Measurements from ENCODE around the gene SETX. TPM values are rescaled to one million over a fixed set of nuclear protein-coding genes. Genes with fewer than 3 reads are reported as not detected.

Gene SETX
- total RNA-seq, 4 donors from 2014 or later, result 49.7 to 106 (median 63.0) TPM

GRCh38 chr9:132293145-132293721 is 61.6 kb downstream of the SETX start:
- H3K27me3 ChIP-seq, result no peaks in the 10 kb centered on the region
- DNase-seq, result no peak
- H3K9me3 ChIP-seq, result no peaks in the 10 kb centered on the region
- H3K27ac ChIP-seq, result no peak overlapping the region
- H3K36me3 ChIP-seq, result peaks cover 0 to 72% (median 0%) of the 10 kb centered on the region in 3 donors
- no peak for TF ChIP-seq POLR2A (IDR thresholded peaks at IDR 0.05)
- TF ChIP-seq, protein P1, sequence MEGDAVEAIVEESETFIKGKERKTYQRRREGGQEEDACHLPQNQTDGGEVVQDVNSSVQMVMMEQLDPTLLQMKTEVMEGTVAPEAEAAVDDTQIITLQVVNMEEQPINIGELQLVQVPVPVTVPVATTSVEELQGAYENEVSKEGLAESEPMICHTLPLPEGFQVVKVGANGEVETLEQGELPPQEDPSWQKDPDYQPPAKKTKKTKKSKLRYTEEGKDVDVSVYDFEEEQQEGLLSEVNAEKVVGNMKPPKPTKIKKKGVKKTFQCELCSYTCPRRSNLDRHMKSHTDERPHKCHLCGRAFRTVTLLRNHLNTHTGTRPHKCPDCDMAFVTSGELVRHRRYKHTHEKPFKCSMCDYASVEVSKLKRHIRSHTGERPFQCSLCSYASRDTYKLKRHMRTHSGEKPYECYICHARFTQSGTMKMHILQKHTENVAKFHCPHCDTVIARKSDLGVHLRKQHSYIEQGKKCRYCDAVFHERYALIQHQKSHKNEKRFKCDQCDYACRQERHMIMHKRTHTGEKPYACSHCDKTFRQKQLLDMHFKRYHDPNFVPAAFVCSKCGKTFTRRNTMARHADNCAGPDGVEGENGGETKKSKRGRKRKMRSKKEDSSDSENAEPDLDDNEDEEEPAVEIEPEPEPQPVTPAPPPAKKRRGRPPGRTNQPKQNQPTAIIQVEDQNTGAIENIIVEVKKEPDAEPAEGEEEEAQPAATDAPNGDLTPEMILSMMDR (IDR thresholded peaks at IDR 0.05), result no peak
- H3K4me3 ChIP-seq, result no peak overlapping the region
- peaks cover 0 to 5% (median 0%) of the 10 kb centered on the region in 4 donors for H3K4me1 ChIP-seq

DNA sequence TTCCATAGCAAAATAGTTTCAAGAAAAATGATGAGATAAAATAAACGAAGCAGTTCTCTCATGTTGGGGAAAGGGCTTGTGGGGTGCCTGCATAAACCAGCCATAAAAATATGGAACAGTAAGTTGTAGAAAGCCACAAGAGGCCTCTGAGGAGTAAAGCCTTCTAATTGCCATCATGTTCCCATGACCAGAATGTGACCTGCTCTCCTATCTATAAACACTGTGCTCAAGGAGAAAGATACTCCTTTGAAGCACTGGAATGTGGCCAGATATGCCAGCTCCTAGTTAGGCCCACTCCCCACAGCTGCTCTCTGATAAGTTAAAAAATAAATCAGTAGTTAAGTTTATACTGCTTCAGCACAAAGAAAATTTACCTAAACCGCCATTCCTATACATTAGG is 65.8 kb downstream of the SETX start:
- peaks cover 0 to 71% (median 0%) of the 10 kb centered on the region in 3 donors for H3K36me3 ChIP-seq

GRCh38 chr9:132288361-132288760 is 66.4 kb downstream of the SETX start:
- Histone ChIP-seq H3K4me1 (peaks cover 0 to 5% (median 0%) of the 10 kb centered on the region in 4 donors), H3K27me3 (no peaks in the 10 kb centered on the region), H3K4me3 (no peak overlapping the region), H3K36me3 (peaks cover 0 to 72% (median 0%) of the 10 kb centered on the region in 3 donors), H3K9me3 (no peaks in the 10 kb centered on the region), H3K27ac (no peak overlapping the region)
- DNase-seq, result no peak
- TF ChIP-seq, protein P1 (IDR thresholded peaks at IDR 0.05), result no peak
- TF ChIP-seq POLR2A (IDR thresholded peaks at IDR 0.05), result no peak

More for the DNA sequence above, 65.8 kb downstream of the SETX start:
- H3K4me3 ChIP-seq, result no peak overlapping the region
- DNase-seq, result no peak
- no peaks in the 10 kb centered on the region for H3K27me3 ChIP-seq
- TF ChIP-seq POLR2A (IDR thresholded peaks at IDR 0.05), result no peak
- TF ChIP-seq, protein P1 (IDR thresholded peaks at IDR 0.05), result no peak
- H3K4me1 ChIP-seq, result peaks cover 0 to 5% (median 0%) of the 10 kb centered on the region in 4 donors
- H3K27ac ChIP-seq, result no peak overlapping the region
- H3K9me3 ChIP-seq, result no peaks in the 10 kb centered on the region

- H3K36me3 ChIP-seq, result peaks cover 0 to 79% (median 0%) of the 10 kb centered on the region in 3 donors
- DNase-seq, result no peak
Measured at GRCh38 chr9:132287256-132287760, 67.5 kb downstream of the SETX start.

GRCh38 chr9:132283863-132284262 is 70.9 kb downstream of the SETX start:
- no peak overlapping the region for H3K4me3 ChIP-seq
- H3K27me3 ChIP-seq, result no peaks in the 10 kb centered on the region
- H3K36me3 ChIP-seq, result peaks cover 0 to 97% (median 0%) of the 10 kb centered on the region in 3 donors
- no peak overlapping the region for H3K27ac ChIP-seq
- DNase-seq, result no peak
- H3K9me3 ChIP-seq, result no peaks in the 10 kb centered on the region
- H3K4me1 ChIP-seq, result peaks cover 0 to 5% (median 0%) of the 10 kb centered on the region in 4 donors
- TF ChIP-seq, protein P1 (IDR thresholded peaks at IDR 0.05), result no peak
- no peak for TF ChIP-seq POLR2A (IDR thresholded peaks at IDR 0.05)

More at GRCh38 chr9:132287256-132287760, 67.5 kb downstream of the SETX start:
- no peaks in the 10 kb centered on the region for H3K27me3 ChIP-seq
- H3K9me3 ChIP-seq, result no peaks in the 10 kb centered on the region
- no peak overlapping the region for H3K4me3 ChIP-seq
- TF ChIP-seq, protein P1 (IDR thresholded peaks at IDR 0.05), result no peak
- no peak for TF ChIP-seq POLR2A (IDR thresholded peaks at IDR 0.05)
- peaks cover 0 to 5% (median 0%) of the 10 kb centered on the region in 4 donors for H3K4me1 ChIP-seq
- H3K27ac ChIP-seq, result no peak overlapping the region

Measured in Peyer's patch (tissue), 4 donors.